GM12878 (cell line): ENCODE results near the gene DBN1.

Experiments used
- BHLHE40 ChIP-seq, 2 experiments: fragments of 450-650 bp in 1 of 2; IDR thresholded peaks; 2 replicates each; pipeline ENCODE4 v1.6.1; 2011 to 2017; ENCODE audit warnings: low read depth in 2 of 2, borderline replicate concordance in 1 of 2, improper control_type of control experiment in 1 of 2, low read length in 1 of 2, mild to moderate bottlenecking in 1 of 2
- CHD4 ChIP-seq: fragments of 200-600 bp; sonication (generic); IDR thresholded peaks from 2 replicates; pipeline ENCODE4 v1.6.1; 2016; ENCODE audit warnings: mild to moderate bottlenecking
- CTCF ChIP-seq, 3 experiments: IDR thresholded peaks in 2 of 3; conservative IDR thresholded peaks in 1 of 3; 2 replicates each; pipeline ENCODE4 v1.5.1; 2011; ENCODE audit warnings: low read depth in 3 of 3, low read length in 3 of 3, mild to moderate bottlenecking in 3 of 3, control low read depth in 2 of 3, moderate library complexity in 2 of 3, inconsistent platforms in 1 of 3, mixed read lengths in 1 of 3; ENCODE audit not compliant: control insufficient read depth in 2 of 3, insufficient read depth in 1 of 3; ENCODE audit errors: extremely low read depth in 1 of 3
- MAX ChIP-seq: IDR thresholded peaks from 2 replicates; pipeline ENCODE4 v1.6.1; 2012; ENCODE audit warnings: low read depth, low read length, improper control_type of control experiment
- MTA3 ChIP-seq: IDR thresholded peaks from 2 replicates; pipeline ENCODE4 v1.6.1; 2012; ENCODE audit warnings: low read length, inconsistent platforms, borderline replicate concordance
- NRF1 ChIP-seq: conservative IDR thresholded peaks from 2 replicates; pipeline ENCODE4 v1.6.1; 2011; ENCODE audit warnings: mild to moderate bottlenecking, low read depth, low read length, improper control_type of control experiment
- RAD21 ChIP-seq: IDR thresholded peaks from 2 replicates; pipeline ENCODE4 v1.6.1; 2011; ENCODE audit warnings: mild to moderate bottlenecking, low read depth, low read length, moderate library complexity; ENCODE audit not compliant: insufficient read depth
- TCF7 ChIP-seq: IDR thresholded peaks from 2 replicates; pipeline ENCODE4 v1.6.1; 2014; ENCODE audit warnings: antibody characterized with exemption, borderline replicate concordance
- USF2 ChIP-seq: IDR thresholded peaks from 2 replicates; pipeline ENCODE4 v1.6.1; 2011; ENCODE audit warnings: low read depth, low read length, improper control_type of control experiment, borderline replicate concordance
- ZBTB40 ChIP-seq: fragments of 450-650 bp; IDR thresholded peaks from 2 replicates; pipeline ENCODE4 v1.6.1; 2016; ENCODE audit warnings: mild to moderate bottlenecking, moderate library complexity, borderline replicate concordance
- TF ChIP-seq, protein P1 (sequence below): fragments of 450-650 bp; IDR thresholded peaks from 2 replicates; pipeline ENCODE4 v1.6.1; 2017; ENCODE audit warnings: mild to moderate bottlenecking

DNA sequence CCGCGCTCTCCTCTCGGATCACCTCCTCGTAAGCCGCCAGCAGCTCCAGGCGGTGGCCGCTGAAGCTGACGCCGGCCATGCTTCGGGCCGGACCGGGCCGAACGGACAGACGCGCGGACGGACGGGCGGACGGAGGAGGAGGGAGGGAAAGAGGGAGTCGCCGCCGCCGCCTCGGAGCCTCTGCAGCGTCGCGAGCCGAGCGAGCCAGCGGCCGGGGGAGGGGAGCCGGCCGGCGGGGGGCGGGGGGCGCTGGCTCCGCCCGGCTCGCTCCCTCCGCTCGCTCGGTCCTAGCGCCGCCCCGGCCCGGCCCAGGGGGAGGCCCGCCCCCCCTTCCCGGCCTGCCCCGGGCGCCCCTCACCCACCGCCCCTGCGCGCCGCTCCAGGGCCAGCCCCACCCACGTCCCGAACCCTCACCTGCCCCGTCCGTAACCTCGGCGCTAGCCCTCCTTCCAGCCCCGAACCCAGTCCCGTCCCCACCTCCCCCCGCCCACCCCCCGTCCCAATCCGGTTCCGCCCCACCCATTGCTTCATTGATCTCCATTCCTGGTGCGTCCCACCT lies at the start of gene DBN1:
- TF ChIP-seq MTA3, result no peak
- TF ChIP-seq ZBTB40, result no peak
- TF ChIP-seq RAD21, result no peak
- TF ChIP-seq, protein P1, sequence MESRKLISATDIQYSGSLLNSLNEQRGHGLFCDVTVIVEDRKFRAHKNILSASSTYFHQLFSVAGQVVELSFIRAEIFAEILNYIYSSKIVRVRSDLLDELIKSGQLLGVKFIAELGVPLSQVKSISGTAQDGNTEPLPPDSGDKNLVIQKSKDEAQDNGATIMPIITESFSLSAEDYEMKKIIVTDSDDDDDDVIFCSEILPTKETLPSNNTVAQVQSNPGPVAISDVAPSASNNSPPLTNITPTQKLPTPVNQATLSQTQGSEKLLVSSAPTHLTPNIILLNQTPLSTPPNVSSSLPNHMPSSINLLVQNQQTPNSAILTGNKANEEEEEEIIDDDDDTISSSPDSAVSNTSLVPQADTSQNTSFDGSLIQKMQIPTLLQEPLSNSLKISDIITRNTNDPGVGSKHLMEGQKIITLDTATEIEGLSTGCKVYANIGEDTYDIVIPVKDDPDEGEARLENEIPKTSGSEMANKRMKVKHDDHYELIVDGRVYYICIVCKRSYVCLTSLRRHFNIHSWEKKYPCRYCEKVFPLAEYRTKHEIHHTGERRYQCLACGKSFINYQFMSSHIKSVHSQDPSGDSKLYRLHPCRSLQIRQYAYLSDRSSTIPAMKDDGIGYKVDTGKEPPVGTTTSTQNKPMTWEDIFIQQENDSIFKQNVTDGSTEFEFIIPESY, result no peak
- no peak for TF ChIP-seq TCF7
- no peak for TF ChIP-seq CTCF (IDR thresholded peaks at IDR 0.05 in 2 of 3, conservative IDR thresholded peaks at IDR 0.05 in 1 of 3; ENCODE audit: control insufficient read depth in 2 of 3, extremely low read depth in 1 of 3, insufficient read depth in 1 of 3, low read depth in 3 of 3, low read length in 3 of 3)
- no peak for TF ChIP-seq BHLHE40 (IDR thresholded peaks at IDR 0.05; ENCODE audit: borderline replicate concordance in 1 of 2, low read depth in 2 of 2, low read length in 1 of 2)
- TF ChIP-seq USF2, result no peak
- no peak for TF ChIP-seq CHD4
- no peak for TF ChIP-seq MAX
- TF ChIP-seq NRF1, result no peak
